RCC 7860 (cell line): ENCODE measurements around the gene TARBP2.
A peak's percentile ranks its signal among the peaks of the same experiment; 100 is the strongest.
"Not testable (repeated sequence)": the region's sequence is repeated elsewhere in the genome, so short reads cannot be mapped to it uniquely, and the experiment has no call there.

Source experiments
- DNase-seq: peaks from one replicate; pipeline ENCODE4 v3.0.0-alpha.2; 2015; ENCODE audit warnings: low spot score
- FAIRE-seq: peaks from 2 replicates; lab custom pipeline; 2012; peaks lifted over from hg19 to GRCh38; lab: Jason Lieb, UNC

TARBP2 gene

GRCh38 chr12:53510181-53510812 lies 9.2 kb downstream of the TARBP2 start:
- FAIRE-seq (no peak), DNase-seq (no peak)

- FAIRE-seq: no peak
Measured at GRCh38 chr12:53513712-53514410, 12.8 kb downstream of the TARBP2 start.

GRCh38 chr12:53514628-53515290 lies 13.7 kb downstream of the TARBP2 start:
- DNase-seq: no peak
- FAIRE-seq: no peak

More at GRCh38 chr12:53513712-53514410, 12.8 kb downstream of the TARBP2 start:
- no peak for DNase-seq

GRCh38 chr12:53515291-53515680 lies 14.2 kb downstream of the TARBP2 start:
- DNase-seq: no peak
- no peak for FAIRE-seq

GRCh38 chr12:53516758-53517455 lies 15.8 kb downstream of the TARBP2 start:
- no peak for FAIRE-seq

GRCh38 chr12:53518381-53518780 lies 17.3 kb downstream of the TARBP2 start:
- DNase-seq (no peak), FAIRE-seq (no peak)

More at GRCh38 chr12:53516758-53517455, 15.8 kb downstream of the TARBP2 start:
- no peak for DNase-seq

- no peak for DNase-seq
- FAIRE-seq: no peak
Measured at GRCh38 chr12:53523131-53523530, 22.0 kb downstream of the TARBP2 start.

GRCh38 chr12:53524476-53524875 lies 23.4 kb downstream of the TARBP2 start:
- FAIRE-seq: no peak
- DNase-seq: no peak

- FAIRE-seq: no peak
Measured at GRCh38 chr12:53530061-53530460, 29.0 kb downstream of the TARBP2 start.

GRCh38 chr12:53530920-53531319 lies 29.8 kb downstream of the TARBP2 start:
- FAIRE-seq (no peak), DNase-seq (no peak)

More at GRCh38 chr12:53530061-53530460, 29.0 kb downstream of the TARBP2 start:
- no peak for DNase-seq

GRCh38 chr12:53532021-53532420 lies 30.9 kb downstream of the TARBP2 start:
- no peak for FAIRE-seq
- no peak for DNase-seq

GRCh38 chr12:53532524-53533445 lies 31.7 kb downstream of the TARBP2 start:
- FAIRE-seq (no peak), DNase-seq (no peak)

- no peak for FAIRE-seq
Measured at GRCh38 chr12:53533471-53533870, 32.4 kb downstream of the TARBP2 start.

GRCh38 chr12:53536962-53537361 lies 35.9 kb downstream of the TARBP2 start:
- no peak for DNase-seq
- no peak for FAIRE-seq

More at GRCh38 chr12:53533471-53533870, 32.4 kb downstream of the TARBP2 start:
- no peak for DNase-seq

GRCh38 chr12:53538209-53538689 lies 37.2 kb downstream of the TARBP2 start:
- DNase-seq (no peak), FAIRE-seq (no peak)

- FAIRE-seq: no peak
Measured at GRCh38 chr12:53539526-53539925, 38.4 kb downstream of the TARBP2 start.

GRCh38 chr12:53543539-53543938 lies 42.5 kb downstream of the TARBP2 start:
- peak; percentile 40 for DNase-seq
- FAIRE-seq: no peak

More at GRCh38 chr12:53539526-53539925, 38.4 kb downstream of the TARBP2 start:
- no peak for DNase-seq

- not testable (repeated sequence) for FAIRE-seq, DNase-seq
Measured at GRCh38 chr12:53548354-53548753, 47.3 kb downstream of the TARBP2 start.

- DNase-seq, FAIRE-seq: not testable (repeated sequence)
Measured at GRCh38 chr12:53550131-53550530, 49.0 kb downstream of the TARBP2 start.

GRCh38 chr12:53550595-53550994 lies 49.5 kb downstream of the TARBP2 start:
- FAIRE-seq (no peak), DNase-seq (no peak)
